HL-60 (cell line): ENCODE results near the gene UCP2.

ENCODE experiments used
- CTCF ChIP-seq: IDR thresholded peaks from one replicate; pipeline ENCODE4 v1.5.1; 2011; ENCODE audit warnings: low read length, control low read depth, inconsistent platforms; ENCODE audit not compliant: insufficient read depth
- GABPA ChIP-seq: IDR thresholded peaks from 2 replicates; pipeline ENCODE4 v1.6.1; 2012; ENCODE audit warnings: low read depth
- POLR2AphosphoS5 ChIP-seq: IDR thresholded peaks from 2 replicates; pipeline ENCODE4 v1.6.1; 2012; ENCODE audit warnings: low read depth
- REST ChIP-seq: IDR thresholded peaks from 2 replicates; pipeline ENCODE4 v1.6.1; 2012; ENCODE audit warnings: low read depth; ENCODE audit not compliant: insufficient replicate concordance
- SPI1 ChIP-seq: IDR thresholded peaks from 2 replicates; pipeline ENCODE4 v1.6.1; 2012; ENCODE audit warnings: low read depth, mild to moderate bottlenecking, borderline replicate concordance

- no peak for TF ChIP-seq CTCF
- TF ChIP-seq REST: no peak
- TF ChIP-seq POLR2AphosphoS5: peak; percentile 87
- TF ChIP-seq SPI1: no peak
- TF ChIP-seq GABPA: no peak
Measured at GRCh38 chr11:73971175-73971719, 11.4 kb downstream of the UCP2 start.
